GM12878 (cell line): Measurements from ENCODE around the gene NFIX. TPM values are rescaled to one million over a fixed set of nuclear protein-coding genes. Genes with fewer than 3 reads are reported as not detected.

Source experiments
- ATF7 ChIP-seq: fragments of 450-650 bp; IDR thresholded peaks from 2 replicates; pipeline ENCODE4 v1.6.1; 2016; ENCODE audit warnings: low read depth, mild to moderate bottlenecking
- CBX5 ChIP-seq: sonication (generic); IDR thresholded peaks from 2 replicates; pipeline ENCODE4 v1.6.1; 2016; ENCODE audit warnings: low read depth, moderate library complexity, mild to moderate bottlenecking, inconsistent platforms
- CHD2 ChIP-seq: IDR thresholded peaks from 2 replicates; pipeline ENCODE4 v1.6.1; 2011; ENCODE audit warnings: low read depth, low read length, improper control_type of control experiment, borderline replicate concordance
- CREB1 ChIP-seq: IDR thresholded peaks from 2 replicates; pipeline ENCODE4 v1.6.1; 2012; ENCODE audit warnings: low read depth, mild to moderate bottlenecking, inconsistent platforms
- EED ChIP-seq: sonication (generic); IDR thresholded peaks from 2 replicates; pipeline ENCODE4 v1.6.1; 2016; ENCODE audit warnings: antibody characterized with exemption, low read depth
- HCFC1 ChIP-seq: fragments of 150-350 bp; IDR thresholded peaks from 2 replicates; pipeline ENCODE4 v1.6.1; 2014; ENCODE audit warnings: low read length
- IKZF1 ChIP-seq: fragments of 450-650 bp; conservative IDR thresholded peaks from 2 replicates; pipeline ENCODE4 v1.6.1; 2017; ENCODE audit warnings: antibody characterized with exemption, mild to moderate bottlenecking
- IKZF2 ChIP-seq, 2 experiments: fragments of 450-650 bp; IDR thresholded peaks; 2 replicates each; pipeline ENCODE4 v1.6.1; 2017; ENCODE audit warnings: mild to moderate bottlenecking in 2 of 2, moderate library complexity in 2 of 2
- KLF5 ChIP-seq: fragments of 450-650 bp; IDR thresholded peaks from 2 replicates; pipeline ENCODE4 v1.6.1; 2014; ENCODE audit warnings: mild to moderate bottlenecking; ENCODE audit not compliant: partially characterized antibody
- MYB ChIP-seq: fragments of 150-350 bp; IDR thresholded peaks from 2 replicates; pipeline ENCODE4 v1.6.1; 2014; ENCODE audit warnings: mild to moderate bottlenecking, low read depth, low read length, borderline replicate concordance
- RAD21 ChIP-seq: IDR thresholded peaks from 2 replicates; pipeline ENCODE4 v1.6.1; 2011; ENCODE audit warnings: mild to moderate bottlenecking, low read depth, low read length, moderate library complexity; ENCODE audit not compliant: insufficient read depth
- STAT1 ChIP-seq: fragments of 450-650 bp; conservative IDR thresholded peaks from 2 replicates; pipeline ENCODE4 v1.6.1; 2014; ENCODE audit warnings: antibody characterized with exemption, mild to moderate bottlenecking
- TCF3 ChIP-seq: IDR thresholded peaks from 2 replicates; pipeline ENCODE4 v1.6.1; 2012; ENCODE audit warnings: low read depth, mild to moderate bottlenecking, low read length, borderline replicate concordance; ENCODE audit not compliant: insufficient read depth
- ZNF217 ChIP-seq: fragments of 450-650 bp; IDR thresholded peaks from 2 replicates; pipeline ENCODE4 v1.6.1; 2017; ENCODE audit warnings: antibody characterized with exemption, mild to moderate bottlenecking
- polyA plus RNA-seq, 11 experiments: library from polyadenylated mRNA; depleted of rRNA in 4 of 11; unstranded in 6 of 11; stranded (reverse) in 5 of 11; fragments of >200 nt; fragmentation: Nextera tagmentation in 4 of 11; fragmentation: Illumina TruSeq in 1 of 11; extraction: Ambion mirVana in 4 of 11; extraction: Trizol in 1 of 11; gene quantifications; 1 replicate in 1 of 11; 2 replicates in 10 of 11; pipeline versions ENCODE4 v1.2.1 to v1.2.3, GENCODE V29; 2011 to 2016; ENCODE audit warnings: inconsistent platforms in 2 of 11, missing spikeins in 2 of 11, low read depth in 1 of 11
- total RNA-seq, 4 experiments: library from RNA; depleted of rRNA in 3 of 4; stranded (reverse); fragments of >200 nt in 3 of 4; fragmentation: Illumina TruSeq in 1 of 4; extraction: Trizol in 1 of 4; gene quantifications; 2 replicates each; pipeline versions ENCODE4 v1.2.1 to v1.2.3, GENCODE V29; 2013 to 2021
- TF ChIP-seq, protein P1 (sequence below): fragments of 450-650 bp; formaldehyde crosslinking; IDR thresholded peaks from 2 replicates; pipeline ENCODE4 v1.4.0; 2022; ENCODE audit warnings: mild to moderate bottlenecking, moderate library complexity
- TF ChIP-seq, protein P2 (sequence below): IDR thresholded peaks from 2 replicates; pipeline ENCODE4 v1.6.1; 2011; ENCODE audit warnings: low read depth, mild to moderate bottlenecking, low read length, moderate library complexity, borderline replicate concordance; ENCODE audit errors: extremely low read depth
- TF ChIP-seq, protein P3 (sequence below), 3 experiments: IDR thresholded peaks in 2 of 3; conservative IDR thresholded peaks in 1 of 3; 2 replicates each; pipeline ENCODE4 v1.5.1; 2011; ENCODE audit warnings: low read depth in 3 of 3, low read length in 3 of 3, mild to moderate bottlenecking in 3 of 3, control low read depth in 2 of 3, moderate library complexity in 2 of 3, inconsistent platforms in 1 of 3, mixed read lengths in 1 of 3; ENCODE audit not compliant: control insufficient read depth in 2 of 3, insufficient read depth in 1 of 3; ENCODE audit errors: extremely low read depth in 1 of 3
- TF ChIP-seq, protein P4 (sequence below): fragments of 450-650 bp; IDR thresholded peaks from 2 replicates; pipeline ENCODE4 v1.6.1; 2018; ENCODE audit warnings: mild to moderate bottlenecking, low read depth, moderate library complexity; ENCODE audit not compliant: partially characterized antibody

NFIX gene
- total and polyA plus RNA-seq, 10 of the 15 experiments (the other 5 are each of a cell fraction or from before 2014, with no cell fraction given), result 0.02 to 2.2 (median 0.28) TPM

DNA sequence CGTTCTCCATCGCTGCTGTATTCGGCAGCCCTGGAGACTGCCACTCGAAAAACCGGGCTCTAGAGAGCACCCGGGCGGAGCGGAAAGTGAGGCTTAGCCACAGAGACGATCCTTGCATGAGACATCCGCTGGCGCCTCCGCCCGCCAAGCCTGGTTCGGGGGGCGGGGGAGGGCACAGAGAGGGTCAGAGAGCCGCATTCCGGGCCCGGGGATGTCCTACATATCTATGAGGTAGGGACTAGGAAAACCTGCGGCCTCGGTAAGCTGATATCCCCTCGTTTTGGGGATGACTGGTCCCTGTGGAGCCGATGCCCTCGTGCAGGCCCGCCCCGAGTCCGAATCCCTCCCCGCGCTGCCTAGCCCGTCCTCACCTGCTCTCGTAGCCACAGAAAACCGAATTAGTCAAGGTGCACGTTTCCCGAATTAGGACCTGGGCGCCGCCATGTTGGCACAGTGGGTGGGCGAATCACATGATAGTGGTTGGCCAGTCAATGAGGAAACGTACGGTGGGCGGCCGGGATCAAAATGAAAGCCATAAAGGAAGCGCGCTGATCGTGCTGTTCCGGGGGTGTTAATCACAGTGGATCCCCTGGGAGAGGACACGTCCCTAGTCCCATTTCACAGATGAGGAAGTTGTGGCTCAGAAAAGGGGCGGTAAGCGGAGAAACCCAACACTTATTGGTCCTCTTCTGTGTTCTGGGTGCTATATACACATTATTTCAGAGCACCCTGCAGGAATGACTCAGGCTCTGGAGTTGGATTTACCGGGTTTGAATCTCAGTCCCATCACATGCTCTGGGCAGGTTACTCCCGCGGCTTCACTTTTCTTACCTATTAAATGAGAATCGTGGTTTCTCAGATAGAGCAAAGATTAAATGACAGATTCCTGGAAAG lies 121.3 kb downstream of the NFIX start, which contains the start of gene TRMT1 (continued):
- TF ChIP-seq CBX5 (no peak), RAD21 (no peak), CHD2 (peak; percentile 80; the same call in 1 of the 2 replicates), TCF3 (no peak), ZNF217 (peak; percentile 98), IKZF1 (peak; percentile 96), HCFC1 (peak; percentile 82), ATF7 (peak; percentile 62; the same call in 1 of the 2 replicates), CREB1 (peak; percentile 62), KLF5 (no peak), STAT1 (no peak; the same call in 1 of the 2 replicates), EED (peak; percentile 81), IKZF2 (IDR thresholded peaks at IDR 0.05) (peak; percentile 90 to 93), MYB (no peak)
- TF ChIP-seq, protein P1, sequence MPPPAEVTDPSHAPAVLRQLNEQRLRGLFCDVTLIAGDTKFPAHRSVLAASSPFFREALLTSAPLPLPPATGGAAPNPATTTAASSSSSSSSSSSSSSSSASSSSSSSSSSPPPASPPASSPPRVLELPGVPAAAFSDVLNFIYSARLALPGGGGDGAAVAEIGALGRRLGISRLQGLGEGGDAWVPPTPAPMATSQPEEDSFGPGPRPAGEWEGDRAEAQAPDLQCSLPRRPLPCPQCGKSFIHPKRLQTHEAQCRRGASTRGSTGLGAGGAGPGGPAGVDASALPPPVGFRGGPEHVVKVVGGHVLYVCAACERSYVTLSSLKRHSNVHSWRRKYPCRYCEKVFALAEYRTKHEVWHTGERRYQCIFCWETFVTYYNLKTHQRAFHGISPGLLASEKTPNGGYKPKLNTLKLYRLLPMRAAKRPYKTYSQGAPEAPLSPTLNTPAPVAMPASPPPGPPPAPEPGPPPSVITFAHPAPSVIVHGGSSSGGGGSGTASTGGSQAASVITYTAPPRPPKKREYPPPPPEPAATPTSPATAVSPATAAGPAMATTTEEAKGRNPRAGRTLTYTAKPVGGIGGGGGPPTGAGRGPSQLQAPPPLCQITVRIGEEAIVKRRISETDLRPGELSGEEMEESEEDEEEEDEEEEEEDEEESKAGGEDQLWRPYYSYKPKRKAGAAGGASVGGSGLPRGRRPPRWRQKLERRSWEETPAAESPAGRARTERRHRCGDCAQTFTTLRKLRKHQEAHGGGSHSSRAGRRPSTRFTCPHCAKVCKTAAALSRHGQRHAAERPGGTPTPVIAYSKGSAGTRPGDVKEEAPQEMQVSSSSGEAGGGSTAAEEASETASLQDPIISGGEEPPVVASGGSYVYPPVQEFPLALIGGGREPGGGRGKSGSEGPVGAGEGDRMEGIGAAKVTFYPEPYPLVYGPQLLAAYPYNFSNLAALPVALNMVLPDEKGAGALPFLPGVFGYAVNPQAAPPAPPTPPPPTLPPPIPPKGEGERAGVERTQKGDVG (CRISPR knock-in tag), result no peak
- TF ChIP-seq, protein P2, sequence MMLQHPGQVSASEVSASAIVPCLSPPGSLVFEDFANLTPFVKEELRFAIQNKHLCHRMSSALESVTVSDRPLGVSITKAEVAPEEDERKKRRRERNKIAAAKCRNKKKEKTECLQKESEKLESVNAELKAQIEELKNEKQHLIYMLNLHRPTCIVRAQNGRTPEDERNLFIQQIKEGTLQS, result peak; percentile 81; the same call in 1 of the 2 replicates
- TF ChIP-seq, protein P3, sequence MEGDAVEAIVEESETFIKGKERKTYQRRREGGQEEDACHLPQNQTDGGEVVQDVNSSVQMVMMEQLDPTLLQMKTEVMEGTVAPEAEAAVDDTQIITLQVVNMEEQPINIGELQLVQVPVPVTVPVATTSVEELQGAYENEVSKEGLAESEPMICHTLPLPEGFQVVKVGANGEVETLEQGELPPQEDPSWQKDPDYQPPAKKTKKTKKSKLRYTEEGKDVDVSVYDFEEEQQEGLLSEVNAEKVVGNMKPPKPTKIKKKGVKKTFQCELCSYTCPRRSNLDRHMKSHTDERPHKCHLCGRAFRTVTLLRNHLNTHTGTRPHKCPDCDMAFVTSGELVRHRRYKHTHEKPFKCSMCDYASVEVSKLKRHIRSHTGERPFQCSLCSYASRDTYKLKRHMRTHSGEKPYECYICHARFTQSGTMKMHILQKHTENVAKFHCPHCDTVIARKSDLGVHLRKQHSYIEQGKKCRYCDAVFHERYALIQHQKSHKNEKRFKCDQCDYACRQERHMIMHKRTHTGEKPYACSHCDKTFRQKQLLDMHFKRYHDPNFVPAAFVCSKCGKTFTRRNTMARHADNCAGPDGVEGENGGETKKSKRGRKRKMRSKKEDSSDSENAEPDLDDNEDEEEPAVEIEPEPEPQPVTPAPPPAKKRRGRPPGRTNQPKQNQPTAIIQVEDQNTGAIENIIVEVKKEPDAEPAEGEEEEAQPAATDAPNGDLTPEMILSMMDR (IDR thresholded peaks at IDR 0.05 in 2 of 3, conservative IDR thresholded peaks at IDR 0.05 in 1 of 3; ENCODE audit: control insufficient read depth in 2 of 3, extremely low read depth in 1 of 3, insufficient read depth in 1 of 3, low read depth in 3 of 3, low read length in 3 of 3), result no peak
- TF ChIP-seq, protein P4, sequence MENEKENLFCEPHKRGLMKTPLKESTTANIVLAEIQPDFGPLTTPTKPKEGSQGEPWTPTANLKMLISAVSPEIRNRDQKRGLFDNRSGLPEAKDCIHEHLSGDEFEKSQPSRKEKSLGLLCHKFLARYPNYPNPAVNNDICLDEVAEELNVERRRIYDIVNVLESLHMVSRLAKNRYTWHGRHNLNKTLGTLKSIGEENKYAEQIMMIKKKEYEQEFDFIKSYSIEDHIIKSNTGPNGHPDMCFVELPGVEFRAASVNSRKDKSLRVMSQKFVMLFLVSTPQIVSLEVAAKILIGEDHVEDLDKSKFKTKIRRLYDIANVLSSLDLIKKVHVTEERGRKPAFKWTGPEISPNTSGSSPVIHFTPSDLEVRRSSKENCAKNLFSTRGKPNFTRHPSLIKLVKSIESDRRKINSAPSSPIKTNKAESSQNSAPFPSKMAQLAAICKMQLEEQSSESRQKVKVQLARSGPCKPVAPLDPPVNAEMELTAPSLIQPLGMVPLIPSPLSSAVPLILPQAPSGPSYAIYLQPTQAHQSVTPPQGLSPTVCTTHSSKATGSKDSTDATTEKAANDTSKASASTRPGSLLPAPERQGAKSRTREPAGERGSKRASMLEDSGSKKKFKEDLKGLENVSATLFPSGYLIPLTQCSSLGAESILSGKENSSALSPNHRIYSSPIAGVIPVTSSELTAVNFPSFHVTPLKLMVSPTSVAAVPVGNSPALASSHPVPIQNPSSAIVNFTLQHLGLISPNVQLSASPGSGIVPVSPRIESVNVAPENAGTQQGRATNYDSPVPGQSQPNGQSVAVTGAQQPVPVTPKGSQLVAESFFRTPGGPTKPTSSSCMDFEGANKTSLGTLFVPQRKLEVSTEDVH, result peak; percentile 57
